HCT116 (cell line): ENCODE data around the gene BCDIN3D.

Source experiments
- CBX3 ChIP-seq: IDR thresholded peaks from 2 replicates; pipeline ENCODE4 v1.6.1; 2012; ENCODE audit warnings: low read depth
- CTCF ChIP-seq, 3 experiments: fragments of 200-600 bp in 1 of 3; sonication (generic) in 1 of 3; IDR thresholded peaks in 2 of 3; conservative IDR thresholded peaks in 1 of 3; 2 replicates each; pipeline ENCODE4 v1.5.1; 2012 to 2017; ENCODE audit warnings: low read depth in 2 of 3, low read length in 2 of 3, antibody characterized with exemption in 1 of 3, borderline replicate concordance in 1 of 3, control low read depth in 1 of 3, mild to moderate bottlenecking in 1 of 3, mixed read lengths in 1 of 3, mixed run types in 1 of 3, moderate library complexity in 1 of 3; ENCODE audit not compliant: insufficient read depth in 1 of 3
- EZH2 ChIP-seq: fragments of 200-600 bp; sonication (generic); IDR thresholded peaks from 2 replicates; pipeline ENCODE4 v1.6.1; 2017; ENCODE audit warnings: antibody characterized with exemption, mixed run types
- EZH2phosphoT487 ChIP-seq: fragments of 200-600 bp; IDR thresholded peaks from 2 replicates; pipeline ENCODE4 v1.6.1; 2018; ENCODE audit warnings: antibody characterized with exemption, borderline replicate concordance
- JUND ChIP-seq: IDR thresholded peaks from 2 replicates; pipeline ENCODE4 v1.6.1; 2012
- MAX ChIP-seq: IDR thresholded peaks from 2 replicates; pipeline ENCODE4 v1.6.1; 2012
- POLR2A ChIP-seq: IDR thresholded peaks from 2 replicates; pipeline ENCODE4 v1.7.0; 2011; ENCODE audit warnings: borderline replicate concordance; ENCODE audit not compliant: insufficient read depth, insufficient read length; ENCODE audit errors: extremely low read depth
- POLR2AphosphoS5 ChIP-seq: IDR thresholded peaks from 2 replicates; pipeline ENCODE4 v1.6.1; 2011; ENCODE audit warnings: mild to moderate bottlenecking, low read depth, low read length, moderate library complexity
- RAD21 ChIP-seq: IDR thresholded peaks from 2 replicates; pipeline ENCODE4 v1.6.1; 2012; ENCODE audit warnings: low read depth, mild to moderate bottlenecking
- REST ChIP-seq: IDR thresholded peaks from 2 replicates; pipeline ENCODE4 v1.6.1; 2012; ENCODE audit warnings: low read depth
- SIN3A ChIP-seq: IDR thresholded peaks from 2 replicates; pipeline ENCODE4 v1.6.1; 2012; ENCODE audit warnings: low read depth
- TCF7L2 ChIP-seq: IDR thresholded peaks from 2 replicates; pipeline ENCODE4 v1.7.0; 2011; ENCODE audit warnings: borderline replicate concordance, inconsistent platforms; ENCODE audit not compliant: insufficient read depth, insufficient read length; ENCODE audit errors: extremely low read depth
- ZBTB33 ChIP-seq: IDR thresholded peaks from 2 replicates; pipeline ENCODE4 v1.6.1; 2011; ENCODE audit warnings: mild to moderate bottlenecking, low read length, moderate library complexity; ENCODE audit not compliant: insufficient replicate concordance; ENCODE audit errors: extremely low read depth
- ZFX ChIP-seq: fragments of 450-650 bp; IDR thresholded peaks from 2 replicates; pipeline ENCODE4 v1.6.1; 2017

GRCh38 chr12:49800421-49801140 is 42.3 kb downstream of the BCDIN3D start:
- TF ChIP-seq JUND (no peak), CTCF (IDR thresholded peaks at IDR 0.05 in 2 of 3, conservative IDR thresholded peaks at IDR 0.05 in 1 of 3; ENCODE audit: borderline replicate concordance in 1 of 3, insufficient read depth in 1 of 3, low read depth in 2 of 3, low read length in 2 of 3) (no peak), POLR2A (no peak), EZH2phosphoT487 (no peak), EZH2 (no peak), REST (no peak), POLR2AphosphoS5 (no peak), MAX (no peak), SIN3A (no peak), TCF7L2 (no peak), ZBTB33 (no peak), ZFX (no peak), CBX3 (no peak), RAD21 (no peak)
